Iris pigment epithelial cell (primary cell): ENCODE data around the gene SPATA6L.
"Not testable (repeated sequence)": the region's sequence is repeated elsewhere in the genome, so short reads cannot be mapped to it uniquely, and the experiment has no call there.

Source experiments
- DNase-seq: peaks from one replicate; pipeline ENCODE4 v3.0.0-alpha.2; 2011; ENCODE audit warnings: low read depth

The SPATA6L gene

DNA sequence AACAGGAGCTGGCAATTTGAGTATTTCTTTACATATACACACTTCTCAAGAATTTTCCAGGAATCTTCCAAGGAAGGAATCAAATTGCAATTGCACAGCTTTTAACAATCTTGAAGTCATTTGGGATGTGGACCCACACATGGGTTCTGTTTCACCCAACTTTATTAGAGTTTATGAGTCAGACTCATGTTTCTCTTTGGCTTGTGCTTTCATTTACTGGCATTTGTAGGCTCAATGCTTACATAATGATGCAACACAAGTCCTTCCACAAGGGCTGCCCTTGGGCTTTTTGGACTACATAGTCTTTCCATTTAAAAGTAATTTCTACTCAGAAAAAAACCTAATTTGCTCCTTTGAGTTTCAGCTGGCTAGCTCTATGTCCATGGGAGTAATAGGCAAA is 8.5 kb upstream of the SPATA6L start:
- peak; percentile 89 for DNase-seq

DNA sequence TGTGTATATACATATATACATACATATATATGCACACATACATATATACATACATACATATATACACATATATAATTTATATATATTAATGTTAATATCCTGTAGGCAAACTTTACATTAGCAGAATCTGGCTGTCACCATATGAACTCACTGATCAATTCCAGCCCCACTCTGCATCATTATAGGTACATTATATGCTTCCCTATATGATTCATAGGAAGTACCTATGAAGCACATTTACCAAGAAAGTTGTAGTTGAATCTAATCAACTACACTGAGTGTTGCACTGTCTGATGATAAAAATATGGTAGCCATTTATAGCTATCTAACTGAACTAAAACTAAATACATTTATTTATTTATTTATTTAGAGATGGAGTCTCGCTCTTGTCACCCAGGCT is 5.5 kb upstream of the SPATA6L start:
- DNase-seq = no peak

DNA sequence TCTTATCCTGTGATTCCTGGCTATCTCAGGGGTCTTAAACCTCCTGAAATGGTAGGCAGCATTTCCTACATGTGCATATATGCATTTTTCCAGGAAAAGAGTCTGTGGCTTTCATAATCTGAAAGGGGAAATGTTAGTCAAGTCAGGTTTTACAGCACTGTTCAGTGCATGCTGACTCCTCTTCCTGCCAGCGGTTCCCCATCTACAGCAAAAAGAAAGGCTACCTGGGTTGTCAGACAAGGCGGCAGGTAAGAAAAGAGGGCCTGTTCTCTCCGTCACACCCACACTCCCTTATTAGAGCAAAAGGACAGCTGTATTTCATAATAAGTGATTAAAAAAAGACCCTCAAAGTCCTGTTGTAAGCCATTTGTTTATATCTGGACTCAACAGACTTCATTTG is 4.3 kb upstream of the SPATA6L start:
- no peak for DNase-seq

DNA sequence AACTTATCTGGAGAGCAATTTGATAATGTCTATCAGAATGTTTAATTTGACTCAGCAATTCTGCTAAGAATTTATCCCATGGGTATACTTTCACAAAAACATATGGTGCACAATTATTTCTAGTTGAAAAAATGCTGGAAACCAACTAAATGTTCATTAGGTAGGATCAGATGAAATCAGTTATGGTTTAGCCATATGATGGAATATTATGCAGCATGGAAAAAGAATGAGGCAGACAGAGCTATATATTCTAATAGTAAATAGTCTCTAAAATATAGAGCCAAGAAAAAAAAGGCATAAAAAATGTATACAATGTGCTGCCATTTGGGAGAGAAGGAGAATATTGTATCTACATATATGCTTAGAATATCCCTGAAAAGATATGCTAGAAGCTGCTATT is 3.6 kb upstream of the SPATA6L start:
- DNase-seq = no peak

DNA sequence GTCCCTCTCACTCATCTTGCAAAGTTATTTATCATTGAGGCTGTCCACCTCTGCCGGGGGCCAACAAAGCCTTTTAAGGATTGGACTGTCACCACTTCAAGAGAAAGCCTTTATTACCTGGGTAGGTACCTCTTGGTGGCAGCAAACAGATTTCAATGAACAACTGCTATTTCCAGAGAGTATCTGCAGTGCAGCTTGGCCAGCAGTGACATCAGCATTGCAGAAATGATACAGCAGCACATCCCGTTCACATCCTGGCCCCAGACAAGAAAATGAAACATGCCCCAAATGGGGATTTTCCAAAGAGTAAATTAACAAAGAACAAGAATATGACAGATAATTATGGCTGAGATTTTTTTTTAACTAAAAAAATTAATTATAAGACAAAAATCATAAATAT is 2.3 kb upstream of the SPATA6L start:
- no peak for DNase-seq

DNA sequence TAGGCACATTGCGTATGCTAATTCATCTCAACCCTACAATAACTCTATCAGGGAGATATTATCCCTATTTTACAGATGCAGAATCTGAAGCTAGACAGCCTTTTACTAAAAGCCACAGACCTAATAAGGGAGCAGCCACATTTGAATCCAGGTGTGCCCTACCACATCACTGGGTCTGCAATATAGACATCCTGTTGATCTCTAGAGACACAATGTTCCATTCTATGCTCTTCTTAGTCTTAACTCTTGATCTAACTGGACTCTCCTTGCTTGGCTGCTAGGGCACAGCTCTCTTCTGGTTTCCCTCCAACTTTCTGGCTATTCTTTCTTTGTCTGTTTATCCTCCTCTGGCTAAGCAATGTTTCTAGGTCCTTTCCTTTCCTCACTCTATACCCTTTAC is 1.4 kb upstream of the SPATA6L start:
- DNase-seq = no peak

DNA sequence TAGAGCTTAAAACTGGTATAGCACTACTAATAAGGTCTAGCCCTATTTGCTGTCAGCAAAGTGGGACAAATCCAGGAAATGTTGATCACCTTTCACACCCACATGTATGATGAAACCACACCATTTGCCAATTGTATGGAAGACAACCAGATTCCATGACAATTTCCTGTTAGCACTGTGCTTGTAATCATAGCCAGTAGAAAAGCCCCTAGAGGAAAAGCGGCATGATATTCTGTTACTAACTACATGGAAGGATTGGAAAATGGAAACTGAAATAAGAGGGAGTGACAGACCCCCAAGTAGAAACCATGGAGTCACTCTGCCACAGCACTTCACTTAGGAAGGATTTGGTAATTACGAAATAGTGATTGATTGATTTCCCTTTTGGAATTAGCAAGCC is 923 bp downstream of the SPATA6L start:
- peak; percentile 40 for DNase-seq

DNA sequence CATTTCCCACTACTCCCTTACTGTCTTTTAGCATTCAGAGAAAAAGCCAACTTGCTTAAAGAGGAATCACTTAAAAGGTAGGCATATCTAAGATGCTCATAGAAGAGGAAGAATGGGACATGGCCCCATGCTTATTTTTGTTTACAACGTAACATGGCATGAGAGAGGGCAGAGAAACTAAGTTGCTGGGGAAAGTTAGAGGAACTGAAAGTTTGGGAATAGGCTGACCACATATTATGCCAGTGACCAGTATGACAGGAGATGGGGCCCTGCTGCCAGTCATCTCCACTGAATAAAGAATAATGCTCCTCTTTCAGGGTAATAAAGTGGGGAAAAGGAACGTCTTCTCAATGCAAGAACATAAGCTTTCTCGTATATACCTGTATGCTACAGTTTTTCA is 2.3 kb downstream of the SPATA6L start:
- no peak for DNase-seq

DNA sequence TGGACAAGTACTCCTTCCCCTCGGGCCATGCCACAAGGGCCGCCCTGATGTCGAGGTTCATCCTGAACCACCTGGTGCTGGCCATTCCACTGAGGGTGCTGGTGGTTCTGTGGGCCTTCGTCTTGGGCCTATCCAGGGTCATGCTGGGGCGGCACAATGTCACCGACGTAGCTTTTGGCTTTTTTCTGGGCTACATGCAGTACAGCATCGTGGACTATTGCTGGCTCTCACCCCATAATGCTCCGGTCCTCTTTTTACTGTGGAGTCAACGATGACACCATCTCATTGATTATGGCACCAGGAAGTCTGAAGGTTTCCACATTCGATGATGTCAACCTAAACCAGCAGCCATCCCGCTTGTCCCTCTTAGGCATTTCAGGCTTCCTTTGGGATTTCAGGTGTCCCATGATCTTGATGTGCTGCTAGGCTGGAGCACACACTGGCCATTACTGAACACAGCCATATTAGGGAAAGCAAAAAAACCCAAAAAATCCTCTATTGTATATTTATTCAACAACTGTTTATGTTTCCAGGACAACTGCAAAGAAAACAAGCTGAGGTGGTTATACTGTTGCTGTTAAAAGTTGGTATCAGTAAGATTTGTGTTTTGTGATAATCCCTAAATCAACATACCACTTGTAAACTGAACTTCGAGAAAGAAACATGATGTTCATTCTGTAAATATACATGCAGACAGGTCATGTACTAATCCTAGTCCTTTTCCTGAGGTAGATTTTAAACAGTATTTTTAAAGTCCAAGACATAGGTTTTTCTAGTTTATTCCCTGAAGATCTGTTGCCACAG is 3.1 kb downstream of the SPATA6L start:
- DNase-seq = peak; percentile 7

DNA sequence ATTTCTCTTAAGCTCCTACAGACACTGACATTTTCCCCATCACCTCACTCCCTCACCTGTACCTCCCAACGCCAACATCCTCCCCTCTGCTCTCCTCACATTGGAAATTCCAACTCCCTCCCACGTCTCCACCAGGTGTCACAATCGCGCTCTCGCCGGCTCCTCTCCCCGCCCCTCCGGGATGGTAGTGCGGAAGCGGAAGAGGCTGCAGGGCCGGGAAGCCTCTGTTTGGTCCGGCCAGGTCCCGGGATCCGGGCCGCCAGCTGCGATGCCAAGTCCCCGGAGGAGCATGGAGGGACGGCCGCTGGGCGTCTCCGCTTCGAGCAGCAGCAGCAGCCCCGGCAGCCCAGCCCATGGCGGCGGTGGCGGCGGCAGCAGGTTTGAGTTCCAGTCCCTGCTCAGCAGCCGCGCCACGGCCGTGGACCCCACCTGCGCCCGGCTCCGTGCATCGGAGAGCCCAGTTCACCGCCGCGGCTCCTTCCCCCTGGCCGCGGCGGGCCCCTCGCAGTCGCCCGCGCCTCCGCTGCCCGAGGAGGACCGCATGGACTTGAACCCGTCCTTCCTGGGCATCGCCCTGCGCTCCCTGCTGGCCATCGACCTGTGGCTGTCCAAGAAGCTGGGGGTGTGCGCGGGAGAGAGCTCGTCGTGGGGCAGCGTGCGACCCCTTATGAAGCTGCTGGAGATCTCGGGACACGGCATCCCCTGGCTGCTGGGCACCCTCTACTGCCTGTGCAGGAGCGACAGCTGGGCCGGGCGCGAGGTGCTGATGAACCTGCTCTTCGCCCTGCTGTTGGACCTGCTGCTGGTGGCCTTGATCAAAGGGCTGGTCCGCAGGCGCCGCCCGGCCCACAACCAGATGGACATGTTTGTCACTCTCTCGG is 3.9 kb downstream of the SPATA6L start, which contains the start of gene PLPP6:
TSS of gene PLPP6 (plus strand) at position 187 of the 881 bp plus-strand sequence. CDS start at position 269, 82 bp downstream.
- DNase-seq = peak; percentile 82

DNA sequence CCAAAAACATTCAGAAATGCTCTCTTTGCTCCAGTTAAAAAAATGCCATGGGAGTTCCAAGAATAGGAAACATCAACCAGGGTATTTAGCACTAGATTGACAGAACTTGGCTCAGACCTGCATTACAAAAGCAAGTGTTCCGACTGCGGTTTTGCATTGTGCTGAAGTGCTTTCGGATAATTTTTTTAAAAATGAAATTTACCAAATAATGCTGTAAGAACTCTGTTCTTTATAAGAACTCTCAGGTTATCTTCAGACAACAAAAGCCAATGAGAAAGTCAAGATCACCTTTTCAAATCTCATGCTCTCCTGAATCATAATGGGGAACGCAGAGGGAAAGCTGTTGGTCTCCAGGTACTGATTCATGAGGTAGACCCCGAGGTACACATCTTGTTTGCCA is 4.7 kb downstream of the SPATA6L start:
- DNase-seq = peak; percentile 75

DNA sequence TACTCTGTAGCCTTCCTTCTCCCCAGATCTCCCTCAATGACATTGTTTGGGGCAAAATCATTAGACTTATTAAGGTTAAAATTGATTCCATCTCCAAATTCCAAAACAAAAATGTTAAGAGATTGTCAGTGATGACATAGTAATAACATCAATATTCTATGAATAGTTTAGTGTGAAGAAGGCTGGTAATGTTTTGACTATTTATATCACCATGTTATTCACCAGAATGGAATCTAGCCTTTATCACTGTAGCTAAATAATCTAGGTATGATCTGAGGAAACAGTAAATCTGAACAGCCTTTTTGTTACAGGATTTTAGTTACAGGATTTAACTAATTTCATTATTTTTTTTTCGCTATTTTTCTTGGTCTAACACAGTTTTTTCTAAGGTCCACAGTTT is 5.1 kb downstream of the SPATA6L start:
- DNase-seq = peak; percentile 57

DNA sequence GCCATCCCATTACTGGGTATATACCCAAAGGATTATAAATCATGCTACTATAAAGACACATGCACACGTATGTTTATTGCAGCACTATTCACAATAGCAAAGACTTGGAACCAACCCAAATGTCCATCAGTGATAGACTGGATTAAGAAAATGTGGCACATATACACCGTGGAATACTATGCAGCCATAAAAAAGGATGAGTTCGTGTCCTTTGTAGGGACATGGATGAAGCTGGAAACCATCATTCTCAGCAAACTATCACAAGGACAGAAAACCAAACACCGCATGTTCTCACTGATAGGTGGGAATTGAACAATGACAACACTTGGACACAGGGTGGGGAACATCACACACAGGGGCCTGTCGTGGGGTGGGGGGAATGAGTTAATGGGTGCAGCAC is 5.6 kb downstream of the SPATA6L start:
- DNase-seq = not testable (repeated sequence)

DNA sequence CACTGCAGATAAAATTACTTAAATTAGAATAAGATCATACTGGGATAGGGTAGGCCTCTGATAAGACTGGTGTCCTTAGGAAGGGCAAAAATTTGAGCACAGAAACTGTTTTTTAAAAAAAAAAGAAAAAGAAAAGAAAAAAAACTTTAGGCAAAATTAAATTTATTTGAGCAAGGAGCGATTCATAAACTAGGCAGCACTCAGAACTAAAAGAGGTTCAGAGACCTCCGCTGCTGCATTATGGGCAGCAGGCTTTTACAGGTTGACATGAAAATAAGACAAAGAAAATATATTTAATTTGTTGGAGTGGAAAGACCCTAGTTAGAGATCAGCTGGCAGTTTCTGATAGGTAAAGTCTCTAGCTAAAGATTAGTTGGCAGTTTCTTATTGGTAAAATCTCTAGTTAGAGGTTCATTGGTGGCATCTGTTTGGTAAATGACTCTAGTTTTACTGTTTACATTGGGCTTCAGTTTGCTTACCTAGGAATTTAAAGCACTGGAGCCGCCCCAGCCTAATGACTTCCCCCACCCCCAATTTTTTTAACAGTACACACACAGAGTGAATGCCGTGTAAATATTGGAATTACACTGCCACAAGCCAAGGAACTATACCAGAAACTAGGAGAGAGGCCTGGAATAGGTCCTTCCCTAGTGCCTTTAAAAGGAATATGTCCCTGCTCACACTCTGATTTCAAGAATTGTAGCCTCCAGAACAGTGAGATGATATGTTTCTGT is 8.7 kb downstream of the SPATA6L start:
- no peak for DNase-seq

DNA sequence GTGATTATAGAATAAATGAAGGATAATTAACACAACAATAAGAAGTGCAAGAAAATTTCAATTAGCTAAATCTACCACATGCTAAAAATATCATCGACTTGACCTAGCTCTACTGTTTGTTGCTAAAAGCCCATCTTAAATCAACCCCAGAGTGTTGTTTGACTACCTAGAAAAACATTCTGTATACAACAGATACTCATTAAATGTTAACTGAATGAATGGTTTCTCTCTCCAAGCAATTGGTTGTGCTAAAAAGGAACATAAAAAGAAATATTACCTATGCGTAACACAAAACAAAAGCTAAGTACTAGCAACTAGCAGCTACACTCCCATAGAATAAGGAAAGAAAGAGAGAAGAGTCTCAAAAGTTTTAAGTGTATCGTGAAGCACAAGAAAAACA is 9.7 kb downstream of the SPATA6L start:
- no peak for DNase-seq

DNA sequence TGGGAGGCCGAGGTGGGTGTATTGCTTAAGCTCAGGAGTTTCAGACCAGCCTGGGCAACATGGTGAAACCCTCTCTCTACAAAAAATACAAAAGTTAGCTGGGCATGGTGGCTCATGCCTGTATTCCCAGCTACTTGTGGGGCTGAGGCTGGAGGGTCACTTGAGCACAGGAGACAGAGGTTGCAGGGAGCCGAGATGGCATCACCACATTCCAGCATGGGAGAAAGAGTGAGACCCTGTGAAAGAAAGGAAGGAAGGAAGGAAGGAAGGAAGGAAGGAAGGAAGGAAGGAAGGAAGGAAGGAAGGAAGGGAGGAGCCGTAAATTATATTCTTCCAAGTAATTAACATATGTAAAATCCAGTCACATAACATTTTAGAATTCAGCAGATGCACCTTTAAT is 10.1 kb downstream of the SPATA6L start:
- not testable (repeated sequence) for DNase-seq

DNA sequence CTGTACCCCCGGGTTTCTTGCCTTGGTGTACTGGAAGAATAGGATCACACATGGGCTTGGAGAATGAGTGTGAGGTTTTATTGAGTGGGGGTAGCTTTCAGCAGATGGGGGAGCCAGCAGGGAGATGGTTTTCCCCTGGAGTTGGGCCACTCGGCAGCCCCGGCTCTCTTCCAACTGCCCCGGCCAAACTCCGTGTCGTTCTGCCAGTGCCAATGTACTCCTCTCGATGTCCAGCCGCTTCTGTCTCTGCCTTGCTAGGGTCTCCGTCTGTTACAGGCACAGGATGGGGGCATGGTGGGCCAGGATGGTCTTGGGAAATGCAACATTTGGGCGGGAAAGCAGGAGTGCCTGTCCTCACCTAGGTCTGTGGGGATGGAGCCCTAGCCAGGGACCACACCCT is 11.7 kb downstream of the SPATA6L start:
- DNase-seq = no peak

DNA sequence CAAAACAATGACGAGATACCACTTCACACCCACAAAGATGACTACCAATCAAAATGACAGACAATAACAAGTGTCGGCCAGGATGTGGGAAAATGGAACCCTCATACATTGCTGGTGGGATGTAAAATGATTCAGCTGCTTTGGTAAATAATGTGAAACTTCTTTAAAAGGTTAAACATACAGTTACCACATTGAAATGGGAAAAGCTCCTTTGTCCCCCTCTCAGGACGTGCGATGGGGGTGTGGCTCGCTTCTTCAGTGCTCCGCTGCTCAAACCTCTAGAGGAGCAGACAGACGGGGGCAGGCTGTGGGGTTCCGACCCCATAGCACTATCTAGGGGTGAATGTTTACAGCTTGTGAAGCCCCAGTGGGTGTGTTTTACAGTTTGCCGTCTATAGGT is 12.2 kb downstream of the SPATA6L start:
- no peak for DNase-seq

DNA sequence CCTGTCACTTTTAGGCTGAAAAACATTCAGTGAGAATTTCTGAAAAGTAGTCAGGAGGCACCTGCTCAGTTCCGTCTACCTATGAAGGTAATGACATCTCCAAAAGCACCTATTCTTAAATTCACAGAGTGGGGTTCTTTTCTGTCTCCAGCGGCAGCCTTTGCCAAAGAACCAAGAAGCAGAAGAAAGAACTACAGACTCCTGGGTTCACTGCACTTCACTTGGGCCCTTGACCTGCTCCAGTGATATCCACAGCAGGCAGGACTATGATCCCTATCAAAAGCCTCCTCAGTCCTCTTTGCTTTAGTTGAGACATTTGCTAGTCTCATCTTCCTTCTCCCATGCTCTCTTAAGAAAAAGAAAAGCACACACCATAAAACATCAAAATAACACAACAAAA is 23.9 kb downstream of the SPATA6L start:
- no peak for DNase-seq

DNA sequence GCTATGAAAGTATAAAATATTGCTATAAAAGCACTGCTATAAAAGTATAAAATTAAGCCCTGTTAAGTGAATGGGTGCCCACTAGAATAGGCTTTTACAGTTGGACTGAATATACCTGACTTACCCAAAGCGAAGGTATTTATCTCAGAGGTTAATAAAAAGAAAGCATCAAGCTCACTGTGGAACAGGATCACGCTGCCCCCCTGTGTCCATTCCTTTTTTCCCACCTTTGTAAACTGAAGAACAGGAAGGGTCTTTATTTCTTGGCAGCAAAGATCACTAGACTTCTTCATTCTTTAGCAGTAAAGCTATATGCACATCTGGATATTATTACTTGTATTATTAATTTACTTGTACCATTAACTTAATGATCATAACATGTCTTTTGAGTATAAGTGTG is 26.3 kb downstream of the SPATA6L start:
- DNase-seq = peak; percentile 20

DNA sequence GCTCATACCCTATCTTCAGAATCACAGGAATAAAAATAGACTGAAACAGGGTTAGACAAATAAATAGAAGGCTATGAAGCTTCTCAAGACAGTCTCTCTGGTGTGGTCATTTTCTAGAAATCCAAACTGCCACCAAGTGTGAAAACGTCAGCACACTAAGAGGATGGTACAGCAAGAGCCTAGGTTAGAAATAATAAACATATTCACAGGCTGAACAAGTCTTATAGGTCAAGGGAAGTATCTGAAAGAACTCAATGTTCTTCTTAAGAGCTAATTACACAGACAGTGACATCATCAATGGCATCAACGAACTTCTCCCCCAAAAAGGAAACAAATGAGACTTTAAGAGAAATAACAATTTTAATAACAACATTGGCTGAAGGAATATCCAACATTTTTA is 26.9 kb downstream of the SPATA6L start:
- DNase-seq = peak; percentile 7

DNA sequence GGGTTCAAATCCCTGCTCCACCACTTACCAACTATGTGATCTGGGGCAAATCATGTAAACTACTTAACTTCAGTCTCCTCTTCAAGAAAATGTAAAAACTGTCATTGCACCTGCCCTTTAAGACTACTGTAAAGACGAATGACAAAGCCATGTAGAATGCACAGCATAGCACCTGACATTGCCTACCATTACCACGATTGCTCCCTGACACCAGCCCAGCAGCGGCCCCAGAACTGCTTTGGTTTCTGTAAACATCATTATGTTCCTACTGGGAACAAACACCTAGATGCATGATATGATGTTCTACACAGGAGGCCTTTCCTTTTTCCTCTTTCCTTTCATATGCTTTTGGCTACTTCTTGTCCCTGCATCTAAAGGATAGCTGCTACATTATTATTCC is 27.3 kb downstream of the SPATA6L start:
- DNase-seq = no peak

DNA sequence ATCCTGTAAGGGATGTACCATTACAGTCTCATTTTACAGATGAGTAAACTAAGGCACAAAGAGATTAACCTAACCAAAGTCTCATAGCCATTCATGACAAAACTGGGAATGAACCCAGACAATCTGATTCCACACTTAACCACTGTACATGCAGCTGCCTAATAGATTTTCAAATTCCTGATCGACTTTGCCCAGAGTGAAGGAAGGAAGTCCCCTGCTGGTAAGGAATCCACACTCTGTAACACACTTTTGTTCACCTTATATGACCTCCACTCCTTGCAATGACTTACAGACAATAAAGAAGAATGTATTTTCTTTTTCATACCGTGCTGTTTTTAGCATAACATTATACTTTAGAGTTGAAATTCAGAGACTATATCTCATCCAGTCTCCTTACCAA is 35.4 kb downstream of the SPATA6L start:
- DNase-seq = peak; percentile 20
